K562 (cell line): ENCODE data around the gene ZNF23. TPM values are rescaled to one million over a fixed set of nuclear protein-coding genes. Genes with fewer than 3 reads are reported as not detected.

ENCODE experiments used
- BRCA1 ChIP-seq, 2 experiments: fragments of 450-650 bp in 1 of 2; sonication (generic) in 1 of 2; formaldehyde crosslinking in 1 of 2; IDR thresholded peaks; 2 replicates each; pipeline versions ENCODE4 v1.5.0 to v1.6.1; 2017 to 2020; ENCODE audit warnings: mild to moderate bottlenecking in 1 of 2, missing genetic modification reagents in 1 of 2
- CTBP1 ChIP-seq: fragments of 450-650 bp; IDR thresholded peaks from 2 replicates; pipeline ENCODE4 v1.6.1; 2016; ENCODE audit warnings: borderline replicate concordance
- DMBX1 ChIP-seq: fragments of 250-450 bp; sonication (Bioruptor Pico); IDR thresholded peaks from 2 replicates; pipeline ENCODE4 v1.8.0; 2022; ENCODE audit warnings: inconsistent platforms, mild to moderate bottlenecking, moderate library complexity, borderline replicate concordance
- ETV6 ChIP-seq, 3 experiments: fragments of 150-350 bp in 1 of 3; sonication (generic) in 1 of 3; formaldehyde crosslinking in 1 of 3; IDR thresholded peaks; 2 replicates each; pipeline versions ENCODE4 v1.6.1 to v1.8.0; 2014 to 2022; ENCODE audit warnings: borderline replicate concordance in 2 of 3, low read depth in 2 of 3, antibody characterized with exemption in 1 of 3, low read length in 1 of 3, mild to moderate bottlenecking in 1 of 3, missing genetic modification reagents in 1 of 3
- FOXA1 ChIP-seq: fragments of 450-650 bp; IDR thresholded peaks from 2 replicates; pipeline ENCODE4 v1.6.1; 2016; ENCODE audit warnings: mild to moderate bottlenecking, borderline replicate concordance
- GATAD2A ChIP-seq: fragments of 450-650 bp; IDR thresholded peaks from 2 replicates; pipeline ENCODE4 v1.6.1; 2017
- HNRNPL ChIP-seq: fragments of 200-400 bp; formaldehyde crosslinking; IDR thresholded peaks from 2 replicates; pipeline ENCODE4 v1.6.1; 2017; ENCODE audit warnings: low read depth, mild to moderate bottlenecking, low read length
- KDM5B ChIP-seq: fragments of 200-600 bp; sonication (generic); IDR thresholded peaks from 2 replicates; pipeline ENCODE4 v1.6.1; 2012; ENCODE audit warnings: low read depth, mild to moderate bottlenecking, moderate library complexity, low read length, control low read depth, inconsistent platforms; ENCODE audit not compliant: insufficient replicate concordance
- MCM3 ChIP-seq: fragments of 450-650 bp; IDR thresholded peaks from 2 replicates; pipeline ENCODE4 v1.6.1; 2016
- MTA1 ChIP-seq: fragments of 450-650 bp; IDR thresholded peaks from 2 replicates; pipeline ENCODE4 v1.6.1; 2017; ENCODE audit warnings: borderline replicate concordance
- POLR2B ChIP-seq: fragments of 450-650 bp; IDR thresholded peaks from 2 replicates; pipeline ENCODE4 v1.6.1; 2018; ENCODE audit warnings: low read depth; ENCODE audit not compliant: partially characterized antibody
- POLR3G ChIP-seq: IDR thresholded peaks from 2 replicates; pipeline ENCODE4 v1.6.1; 2011; ENCODE audit not compliant: insufficient read length, insufficient replicate concordance; ENCODE audit errors: extremely low read depth
- TEAD1 ChIP-seq, 2 experiments: fragments of 450-650 bp in 1 of 2; sonication (generic) in 1 of 2; formaldehyde crosslinking; IDR thresholded peaks; 2 replicates each; pipeline versions ENCODE4 v1.4.0 to v1.8.0; 2020 to 2022; ENCODE audit warnings: mild to moderate bottlenecking in 2 of 2, missing genetic modification reagents in 1 of 2
- ZKSCAN8 ChIP-seq: fragments of 200-800 bp; sonication (Bioruptor generic); IDR thresholded peaks from 2 replicates; pipeline ENCODE4 v1.6.1; 2016; ENCODE audit warnings: missing genetic modification characterization, missing compliant biosample characterization
- ZNF174 ChIP-seq: fragments of 250-450 bp; sonication (Bioruptor Pico); IDR thresholded peaks from 2 replicates; pipeline ENCODE4 v1.4.0; 2020; ENCODE audit warnings: mild to moderate bottlenecking
- ZNF707 ChIP-seq: fragments of 250-450 bp; sonication (Bioruptor Pico); conservative IDR thresholded peaks from 2 replicates; pipeline ENCODE4 v1.8.0; 2022; ENCODE audit warnings: inconsistent platforms, mild to moderate bottlenecking, moderate library complexity
- ZSCAN29 ChIP-seq: fragments of 450-650 bp; IDR thresholded peaks from 2 replicates; pipeline ENCODE4 v1.6.1; 2017
- polyA plus RNA-seq, 8 experiments: library from polyadenylated mRNA; depleted of rRNA in 4 of 8; stranded (reverse) in 5 of 8; unstranded in 3 of 8; fragments of >200 nt; fragmentation: Nextera tagmentation in 2 of 8; fragmentation: Illumina TruSeq in 1 of 8; extraction: Ambion mirVana in 2 of 8; extraction: Trizol in 1 of 8; gene quantifications; 2 replicates each; pipeline versions ENCODE4 v1.2.1 to v1.2.3, GENCODE V29; 2011 to 2014; ENCODE audit warnings: inconsistent platforms in 1 of 8, missing spikeins in 1 of 8
- total RNA-seq, 7 experiments: library from RNA; depleted of rRNA in 6 of 7; stranded (reverse); fragments of >200 nt in 6 of 7; fragmentation: Illumina TruSeq in 2 of 7; extraction: Trizol in 2 of 7; gene quantifications; 2 replicates each; pipeline versions ENCODE4 v1.2.1 to v1.2.3, GENCODE V29; 2011 to 2021; ENCODE audit warnings: low replicate concordance in 1 of 7
- TF ChIP-seq, protein P1 (sequence below): sonication (generic); formaldehyde crosslinking; IDR thresholded peaks from 2 replicates; pipeline ENCODE4 v1.8.1; 2023; ENCODE audit warnings: missing genetic modification reagents, mild to moderate bottlenecking, borderline replicate concordance
- TF ChIP-seq, protein P2 (sequence below): sonication (generic); formaldehyde crosslinking; IDR thresholded peaks from 2 replicates; pipeline ENCODE4 v1.9.0; 2022; ENCODE audit warnings: mild to moderate bottlenecking, missing genetic modification reagents
- TF ChIP-seq, protein P3 (sequence below): sonication (generic); formaldehyde crosslinking; IDR thresholded peaks from 2 replicates; pipeline ENCODE4 v1.8.0; 2022; ENCODE audit warnings: mild to moderate bottlenecking, missing genetic modification reagents
- TF ChIP-seq, protein P4 (sequence below): sonication (generic); formaldehyde crosslinking; IDR thresholded peaks from 2 replicates; pipeline ENCODE4 v1.8.1; 2023; ENCODE audit warnings: mild to moderate bottlenecking, missing genetic modification reagents, moderate library complexity

ZNF23 gene
- total and polyA plus RNA-seq, 9 of the 15 experiments (the other 6 are each of a cell fraction or from before 2014, with no cell fraction given) = 4.7 to 13.4 (median 11.2) TPM

DNA sequence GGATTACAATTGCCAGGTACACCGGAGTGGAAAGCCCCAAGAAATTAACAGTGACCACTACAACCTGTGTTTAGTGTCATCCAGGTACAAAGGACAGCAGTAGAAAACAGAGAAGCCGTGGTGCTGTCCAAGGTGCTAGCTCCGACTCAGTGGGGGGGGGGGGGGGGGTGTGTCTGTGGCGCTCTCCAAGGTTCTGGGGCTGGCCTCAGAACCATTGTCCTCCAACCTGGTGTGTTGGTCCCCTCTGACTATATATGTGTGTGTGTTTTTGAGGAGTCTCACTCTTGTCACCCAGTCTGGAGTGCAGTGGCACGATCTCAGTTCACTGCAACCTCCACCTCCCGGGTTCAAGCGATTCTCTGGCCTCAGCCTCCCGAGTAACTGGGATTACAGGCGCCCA, 5.8 kb upstream of the ZNF23 start (continued):
- TF ChIP-seq, protein P1, sequence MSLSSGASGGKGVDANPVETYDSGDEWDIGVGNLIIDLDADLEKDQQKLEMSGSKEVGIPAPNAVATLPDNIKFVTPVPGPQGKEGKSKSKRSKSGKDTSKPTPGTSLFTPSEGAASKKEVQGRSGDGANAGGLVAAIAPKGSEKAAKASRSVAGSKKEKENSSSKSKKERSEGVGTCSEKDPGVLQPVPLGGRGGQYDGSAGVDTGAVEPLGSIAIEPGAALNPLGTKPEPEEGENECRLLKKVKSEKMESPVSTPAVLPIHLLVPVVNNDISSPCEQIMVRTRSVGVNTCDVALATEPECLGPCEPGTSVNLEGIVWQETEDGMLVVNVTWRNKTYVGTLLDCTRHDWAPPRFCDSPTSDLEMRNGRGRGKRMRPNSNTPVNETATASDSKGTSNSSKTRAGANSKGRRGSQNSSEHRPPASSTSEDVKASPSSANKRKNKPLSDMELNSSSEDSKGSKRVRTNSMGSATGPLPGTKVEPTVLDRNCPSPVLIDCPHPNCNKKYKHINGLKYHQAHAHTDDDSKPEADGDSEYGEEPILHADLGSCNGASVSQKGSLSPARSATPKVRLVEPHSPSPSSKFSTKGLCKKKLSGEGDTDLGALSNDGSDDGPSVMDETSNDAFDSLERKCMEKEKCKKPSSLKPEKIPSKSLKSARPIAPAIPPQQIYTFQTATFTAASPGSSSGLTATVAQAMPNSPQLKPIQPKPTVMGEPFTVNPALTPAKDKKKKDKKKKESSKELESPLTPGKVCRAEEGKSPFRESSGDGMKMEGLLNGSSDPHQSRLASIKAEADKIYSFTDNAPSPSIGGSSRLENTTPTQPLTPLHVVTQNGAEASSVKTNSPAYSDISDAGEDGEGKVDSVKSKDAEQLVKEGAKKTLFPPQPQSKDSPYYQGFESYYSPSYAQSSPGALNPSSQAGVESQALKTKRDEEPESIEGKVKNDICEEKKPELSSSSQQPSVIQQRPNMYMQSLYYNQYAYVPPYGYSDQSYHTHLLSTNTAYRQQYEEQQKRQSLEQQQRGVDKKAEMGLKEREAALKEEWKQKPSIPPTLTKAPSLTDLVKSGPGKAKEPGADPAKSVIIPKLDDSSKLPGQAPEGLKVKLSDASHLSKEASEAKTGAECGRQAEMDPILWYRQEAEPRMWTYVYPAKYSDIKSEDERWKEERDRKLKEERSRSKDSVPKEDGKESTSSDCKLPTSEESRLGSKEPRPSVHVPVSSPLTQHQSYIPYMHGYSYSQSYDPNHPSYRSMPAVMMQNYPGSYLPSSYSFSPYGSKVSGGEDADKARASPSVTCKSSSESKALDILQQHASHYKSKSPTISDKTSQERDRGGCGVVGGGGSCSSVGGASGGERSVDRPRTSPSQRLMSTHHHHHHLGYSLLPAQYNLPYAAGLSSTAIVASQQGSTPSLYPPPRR (CRISPR knock-in tag) = no peak
- no peak for TF ChIP-seq ZSCAN29
- no peak for TF ChIP-seq FOXA1
- TF ChIP-seq ZNF707 (CRISPR knock-in tag) = no peak
- no peak for TF ChIP-seq ZNF174 (CRISPR knock-in tag)
- TF ChIP-seq MCM3 = no peak
- TF ChIP-seq, protein P2, sequence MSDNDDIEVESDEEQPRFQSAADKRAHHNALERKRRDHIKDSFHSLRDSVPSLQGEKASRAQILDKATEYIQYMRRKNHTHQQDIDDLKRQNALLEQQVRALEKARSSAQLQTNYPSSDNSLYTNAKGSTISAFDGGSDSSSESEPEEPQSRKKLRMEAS (CRISPR knock-in tag) = no peak; the same call in 1 of the 2 replicates
- no peak for TF ChIP-seq CTBP1
- TF ChIP-seq HNRNPL = no peak
- no peak for TF ChIP-seq BRCA1 (IDR thresholded peaks at IDR 0.05)
- TF ChIP-seq BRCA1 (CRISPR knock-in tag; IDR thresholded peaks at IDR 0.05) = no peak
- TF ChIP-seq, protein P3, sequence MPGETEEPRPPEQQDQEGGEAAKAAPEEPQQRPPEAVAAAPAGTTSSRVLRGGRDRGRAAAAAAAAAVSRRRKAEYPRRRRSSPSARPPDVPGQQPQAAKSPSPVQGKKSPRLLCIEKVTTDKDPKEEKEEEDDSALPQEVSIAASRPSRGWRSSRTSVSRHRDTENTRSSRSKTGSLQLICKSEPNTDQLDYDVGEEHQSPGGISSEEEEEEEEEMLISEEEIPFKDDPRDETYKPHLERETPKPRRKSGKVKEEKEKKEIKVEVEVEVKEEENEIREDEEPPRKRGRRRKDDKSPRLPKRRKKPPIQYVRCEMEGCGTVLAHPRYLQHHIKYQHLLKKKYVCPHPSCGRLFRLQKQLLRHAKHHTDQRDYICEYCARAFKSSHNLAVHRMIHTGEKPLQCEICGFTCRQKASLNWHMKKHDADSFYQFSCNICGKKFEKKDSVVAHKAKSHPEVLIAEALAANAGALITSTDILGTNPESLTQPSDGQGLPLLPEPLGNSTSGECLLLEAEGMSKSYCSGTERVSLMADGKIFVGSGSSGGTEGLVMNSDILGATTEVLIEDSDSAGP (CRISPR knock-in tag) = no peak
- TF ChIP-seq GATAD2A = no peak
- TF ChIP-seq ETV6 (IDR thresholded peaks at IDR 0.05; ENCODE audit: borderline replicate concordance in 1 of 2, low read depth in 2 of 2, low read length in 1 of 2) = no peak
- TF ChIP-seq ETV6 (CRISPR knock-in tag; IDR thresholded peaks at IDR 0.05; ENCODE audit: borderline replicate concordance) = 0 out of 2 replicates have a peak, but pooled peaks have one; percentile 50
- no peak for TF ChIP-seq POLR2B
- no peak for TF ChIP-seq POLR3G
- TF ChIP-seq, protein P4, sequence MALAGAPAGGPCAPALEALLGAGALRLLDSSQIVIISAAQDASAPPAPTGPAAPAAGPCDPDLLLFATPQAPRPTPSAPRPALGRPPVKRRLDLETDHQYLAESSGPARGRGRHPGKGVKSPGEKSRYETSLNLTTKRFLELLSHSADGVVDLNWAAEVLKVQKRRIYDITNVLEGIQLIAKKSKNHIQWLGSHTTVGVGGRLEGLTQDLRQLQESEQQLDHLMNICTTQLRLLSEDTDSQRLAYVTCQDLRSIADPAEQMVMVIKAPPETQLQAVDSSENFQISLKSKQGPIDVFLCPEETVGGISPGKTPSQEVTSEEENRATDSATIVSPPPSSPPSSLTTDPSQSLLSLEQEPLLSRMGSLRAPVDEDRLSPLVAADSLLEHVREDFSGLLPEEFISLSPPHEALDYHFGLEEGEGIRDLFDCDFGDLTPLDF (CRISPR knock-in tag) = peak; percentile 92
- no peak for TF ChIP-seq KDM5B
- TF ChIP-seq MTA1 = no peak
- peak; percentile 76; the same call in 1 of the 2 replicates for TF ChIP-seq DMBX1
- peak in 1 of 2 experiments; percentile 85; a peak in 1 of 4 replicates for TF ChIP-seq TEAD1 (CRISPR knock-in tag; IDR thresholded peaks at IDR 0.05)
- no peak for TF ChIP-seq ZKSCAN8 (CRISPR knock-in tag)
